NT2/D1 (cell line): ENCODE measurements around the gene GNB5.

Experiments
- SUZ12 ChIP-seq: IDR thresholded peaks from 2 replicates; pipeline ENCODE4 v1.6.1; 2011; ENCODE audit not compliant: insufficient read length, insufficient read depth; ENCODE audit errors: extremely low read depth
- YY1 ChIP-seq: IDR thresholded peaks from 2 replicates; pipeline ENCODE4 v1.6.1; 2011; ENCODE audit not compliant: insufficient read length, insufficient read depth
- ZNF274 ChIP-seq: IDR thresholded peaks from 2 replicates; pipeline ENCODE4 v1.6.1; 2011; ENCODE audit warnings: mild to moderate bottlenecking, low read depth, low read length

DNA sequence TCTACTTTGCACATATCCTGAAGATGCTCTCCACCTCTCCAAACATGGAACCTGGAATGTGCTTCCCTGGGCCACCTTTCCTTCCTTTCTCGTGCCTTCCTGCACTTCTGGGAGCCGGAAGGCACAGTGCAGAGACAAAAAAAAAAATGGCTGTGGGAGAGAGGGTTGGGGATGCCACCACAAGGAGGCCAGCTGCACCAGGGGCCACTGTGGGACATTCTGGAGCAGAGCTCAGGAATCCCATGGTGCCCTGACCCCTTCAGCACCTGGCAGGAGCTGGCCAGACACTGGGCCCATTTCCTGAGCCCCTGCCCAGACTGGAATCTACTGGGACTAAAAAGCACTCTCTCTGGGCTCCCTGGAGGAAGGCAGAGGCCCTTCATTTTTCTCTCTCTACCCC, 70.7 kb downstream of the GNB5 start:
- TF ChIP-seq ZNF274, result no peak
- TF ChIP-seq YY1, result no peak
- no peak for TF ChIP-seq SUZ12
